PFSK-1 (cell line): ENCODE data around the gene TSPAN32.

Experiments used
- FOXP2 ChIP-seq: optimal IDR thresholded peaks from 2 replicates; pipeline ENCODE3; 2011; ENCODE audit warnings: borderline replicate concordance, control low read depth, inconsistent platforms; ENCODE audit not compliant: insufficient read depth; ENCODE audit errors: extremely low read length, extremely low read depth
- SIN3A ChIP-seq: IDR thresholded peaks from 2 replicates; pipeline ENCODE4 v1.6.1; 2012; ENCODE audit warnings: mild to moderate bottlenecking, low read length, moderate library complexity, borderline replicate concordance; ENCODE audit not compliant: insufficient read depth
- TAF1 ChIP-seq: IDR thresholded peaks from 2 replicates; pipeline ENCODE4 v1.6.1; 2012; ENCODE audit warnings: low read length, control low read depth, borderline replicate concordance; ENCODE audit not compliant: insufficient read depth
- TF ChIP-seq, protein P1 (sequence below), 2 experiments: IDR thresholded peaks; 2 replicates each; pipeline versions ENCODE4 v1.6.1 to v1.8.0; 2011 to 2012; ENCODE audit warnings: low read depth in 2 of 2, low read length in 2 of 2, control low read depth in 1 of 2, inconsistent platforms in 1 of 2, mild to moderate bottlenecking in 1 of 2, moderate library complexity in 1 of 2; ENCODE audit not compliant: insufficient read depth in 1 of 2

DNA sequence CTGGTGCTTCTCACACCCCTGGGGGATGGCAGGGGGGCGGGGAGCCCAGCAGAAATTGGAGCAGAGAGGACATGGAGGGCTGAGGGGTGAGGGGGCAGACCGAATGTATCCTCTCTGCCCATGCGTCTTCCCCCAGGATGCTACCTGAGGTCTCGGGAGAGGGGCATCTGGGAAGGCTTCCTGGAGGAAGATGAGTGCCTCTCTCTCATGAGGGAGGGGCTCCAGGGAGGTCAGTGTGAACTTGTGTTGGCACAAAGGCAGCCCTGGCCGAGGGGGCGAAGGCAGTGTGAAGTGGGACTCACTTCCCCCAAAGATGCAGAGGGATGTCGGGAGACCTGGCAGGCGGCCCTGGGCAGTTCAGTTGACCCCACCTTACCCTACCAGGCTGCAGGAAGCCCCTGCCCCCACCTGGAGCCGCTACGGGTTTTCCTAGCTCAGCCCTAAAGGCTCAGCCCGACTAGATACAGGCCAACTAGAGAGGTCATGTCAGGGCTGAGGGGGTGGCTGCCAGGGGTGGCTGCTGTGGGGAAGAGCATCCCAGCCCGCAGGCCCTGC is 41.8 kb upstream of the TSPAN32 start:
- TF ChIP-seq TAF1 (no peak), FOXP2 (no peak), SIN3A (no peak)
- TF ChIP-seq, protein P1, sequence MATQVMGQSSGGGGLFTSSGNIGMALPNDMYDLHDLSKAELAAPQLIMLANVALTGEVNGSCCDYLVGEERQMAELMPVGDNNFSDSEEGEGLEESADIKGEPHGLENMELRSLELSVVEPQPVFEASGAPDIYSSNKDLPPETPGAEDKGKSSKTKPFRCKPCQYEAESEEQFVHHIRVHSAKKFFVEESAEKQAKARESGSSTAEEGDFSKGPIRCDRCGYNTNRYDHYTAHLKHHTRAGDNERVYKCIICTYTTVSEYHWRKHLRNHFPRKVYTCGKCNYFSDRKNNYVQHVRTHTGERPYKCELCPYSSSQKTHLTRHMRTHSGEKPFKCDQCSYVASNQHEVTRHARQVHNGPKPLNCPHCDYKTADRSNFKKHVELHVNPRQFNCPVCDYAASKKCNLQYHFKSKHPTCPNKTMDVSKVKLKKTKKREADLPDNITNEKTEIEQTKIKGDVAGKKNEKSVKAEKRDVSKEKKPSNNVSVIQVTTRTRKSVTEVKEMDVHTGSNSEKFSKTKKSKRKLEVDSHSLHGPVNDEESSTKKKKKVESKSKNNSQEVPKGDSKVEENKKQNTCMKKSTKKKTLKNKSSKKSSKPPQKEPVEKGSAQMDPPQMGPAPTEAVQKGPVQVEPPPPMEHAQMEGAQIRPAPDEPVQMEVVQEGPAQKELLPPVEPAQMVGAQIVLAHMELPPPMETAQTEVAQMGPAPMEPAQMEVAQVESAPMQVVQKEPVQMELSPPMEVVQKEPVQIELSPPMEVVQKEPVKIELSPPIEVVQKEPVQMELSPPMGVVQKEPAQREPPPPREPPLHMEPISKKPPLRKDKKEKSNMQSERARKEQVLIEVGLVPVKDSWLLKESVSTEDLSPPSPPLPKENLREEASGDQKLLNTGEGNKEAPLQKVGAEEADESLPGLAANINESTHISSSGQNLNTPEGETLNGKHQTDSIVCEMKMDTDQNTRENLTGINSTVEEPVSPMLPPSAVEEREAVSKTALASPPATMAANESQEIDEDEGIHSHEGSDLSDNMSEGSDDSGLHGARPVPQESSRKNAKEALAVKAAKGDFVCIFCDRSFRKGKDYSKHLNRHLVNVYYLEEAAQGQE (IDR thresholded peaks at IDR 0.05; ENCODE audit: insufficient read depth in 1 of 2, low read depth in 2 of 2, low read length in 2 of 2): no peak
